WERI-Rb-1 (cell line): ENCODE results near the gene TMEM117.
A peak's percentile ranks its signal among the peaks of the same experiment; 100 is the strongest.
"Not testable (repeated sequence)": the region's sequence is repeated elsewhere in the genome, so short reads cannot be mapped to it uniquely, and the experiment has no call there.

Source experiments
- DNase-seq: peaks from one replicate; pipeline ENCODE4 v3.0.0-alpha.2; 2020
- H3K27ac ChIP-seq: fragments of 250-450 bp; sonication (Bioruptor Pico); 2 replicates; pipeline ENCODE4 v1.5.1; 2020; ENCODE audit warnings: mild to moderate bottlenecking, moderate library complexity
- H3K27me3 ChIP-seq: fragments of 250-450 bp; sonication (Bioruptor Pico); 2 replicates; pipeline ENCODE4 v1.5.1; 2021; ENCODE audit warnings: mild to moderate bottlenecking, low read depth, moderate library complexity; ENCODE audit not compliant: insufficient read depth, severe bottlenecking
- H3K36me3 ChIP-seq: fragments of 250-450 bp; sonication (Bioruptor Pico); 2 replicates; pipeline ENCODE4 v1.5.1; 2020; ENCODE audit warnings: mild to moderate bottlenecking, moderate library complexity
- H3K4me3 ChIP-seq: 2 replicates; pipeline ENCODE4 v1.5.1; 2011; ENCODE audit warnings: low read depth, mild to moderate bottlenecking, control low read depth, low read length
- H3K9me3 ChIP-seq: fragments of 250-450 bp; sonication (Bioruptor Pico); 2 replicates; pipeline ENCODE4 v1.5.1; 2021; ENCODE audit warnings: mild to moderate bottlenecking, moderate library complexity; ENCODE audit not compliant: severe bottlenecking
- TF ChIP-seq, protein P1 (sequence below): IDR thresholded peaks from 2 replicates; pipeline ENCODE4 v1.5.1; 2011; ENCODE audit warnings: low read depth, mild to moderate bottlenecking, control low read depth, inconsistent platforms, low read length

Gene TMEM117

DNA sequence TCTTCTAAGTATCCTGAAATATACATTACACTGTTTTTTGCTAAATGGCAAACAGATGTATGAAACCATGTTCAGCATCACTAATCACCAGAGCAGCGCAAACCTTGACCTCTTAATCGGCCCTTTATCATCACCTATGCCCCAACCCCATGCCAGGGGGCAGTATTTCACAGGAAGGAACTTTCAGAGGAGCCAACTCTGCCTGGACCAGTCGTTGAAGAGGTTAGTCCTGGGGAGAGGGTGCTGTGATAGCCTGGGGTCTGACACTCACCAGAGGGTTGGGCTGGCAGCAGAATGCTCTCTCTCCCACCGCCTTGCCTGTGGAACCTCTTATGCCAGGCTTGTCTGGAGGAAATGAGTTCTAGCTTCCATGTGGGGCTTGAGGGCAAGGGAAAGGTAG lies 411.7 kb downstream of the TMEM117 start:
- no peaks in the 10 kb centered on the region for H3K36me3 ChIP-seq
- TF ChIP-seq, protein P1, sequence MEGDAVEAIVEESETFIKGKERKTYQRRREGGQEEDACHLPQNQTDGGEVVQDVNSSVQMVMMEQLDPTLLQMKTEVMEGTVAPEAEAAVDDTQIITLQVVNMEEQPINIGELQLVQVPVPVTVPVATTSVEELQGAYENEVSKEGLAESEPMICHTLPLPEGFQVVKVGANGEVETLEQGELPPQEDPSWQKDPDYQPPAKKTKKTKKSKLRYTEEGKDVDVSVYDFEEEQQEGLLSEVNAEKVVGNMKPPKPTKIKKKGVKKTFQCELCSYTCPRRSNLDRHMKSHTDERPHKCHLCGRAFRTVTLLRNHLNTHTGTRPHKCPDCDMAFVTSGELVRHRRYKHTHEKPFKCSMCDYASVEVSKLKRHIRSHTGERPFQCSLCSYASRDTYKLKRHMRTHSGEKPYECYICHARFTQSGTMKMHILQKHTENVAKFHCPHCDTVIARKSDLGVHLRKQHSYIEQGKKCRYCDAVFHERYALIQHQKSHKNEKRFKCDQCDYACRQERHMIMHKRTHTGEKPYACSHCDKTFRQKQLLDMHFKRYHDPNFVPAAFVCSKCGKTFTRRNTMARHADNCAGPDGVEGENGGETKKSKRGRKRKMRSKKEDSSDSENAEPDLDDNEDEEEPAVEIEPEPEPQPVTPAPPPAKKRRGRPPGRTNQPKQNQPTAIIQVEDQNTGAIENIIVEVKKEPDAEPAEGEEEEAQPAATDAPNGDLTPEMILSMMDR = peak; percentile 42
- H3K9me3 ChIP-seq = no peaks in the 10 kb centered on the region
- H3K4me3 ChIP-seq = no peak overlapping the region
- H3K27me3 ChIP-seq = no peaks in the 10 kb centered on the region
- DNase-seq = peak; percentile 13
- no peak overlapping the region for H3K27ac ChIP-seq

DNA sequence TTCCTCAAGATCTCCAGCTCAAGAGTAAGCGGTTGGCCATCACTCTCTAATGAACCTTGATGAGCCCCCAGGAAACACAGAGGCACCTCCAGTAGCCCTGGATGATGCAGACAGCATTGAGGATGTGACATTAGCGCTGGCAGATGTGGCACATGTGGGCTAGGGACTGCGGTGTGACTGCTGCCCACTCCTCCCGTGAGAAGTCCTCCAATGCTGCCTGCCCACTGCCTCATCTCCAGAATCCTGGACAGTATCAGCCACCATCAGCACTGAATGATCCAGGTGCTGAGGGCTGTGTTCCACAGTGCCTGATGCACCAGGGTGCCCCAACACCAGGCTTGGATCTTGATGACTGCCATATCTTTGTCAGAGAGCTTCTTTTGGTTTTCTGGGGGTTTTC lies 412.6 kb downstream of the TMEM117 start:
- Histone ChIP-seq H3K4me3 (no peak overlapping the region), H3K36me3 (no peaks in the 10 kb centered on the region), H3K27ac (no peak overlapping the region), H3K27me3 (no peaks in the 10 kb centered on the region), H3K9me3 (no peaks in the 10 kb centered on the region)
- TF ChIP-seq, protein P1 = no peak
- no peak for DNase-seq

DNA sequence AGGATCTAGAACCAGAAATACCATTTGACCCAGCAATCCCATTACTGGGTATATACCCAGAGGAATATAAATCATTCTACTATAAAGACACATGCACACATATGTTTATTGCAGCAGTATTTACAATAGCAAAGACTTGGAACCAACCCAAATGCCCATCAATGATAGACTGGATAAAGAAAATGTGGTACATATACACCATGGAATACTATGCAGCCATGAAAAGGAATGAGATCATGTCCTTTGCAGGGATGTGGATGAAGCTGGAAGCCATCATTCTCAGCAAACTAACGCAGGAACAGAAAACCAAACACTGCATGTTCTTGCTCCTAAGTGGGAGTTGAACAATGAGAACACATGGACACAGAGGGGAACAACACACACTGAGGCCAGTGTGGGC lies 414.6 kb downstream of the TMEM117 start:
- not testable (repeated sequence) for H3K36me3 ChIP-seq, H3K9me3 ChIP-seq, H3K27me3 ChIP-seq, H3K27ac ChIP-seq, H3K4me3 ChIP-seq, DNase-seq

DNA sequence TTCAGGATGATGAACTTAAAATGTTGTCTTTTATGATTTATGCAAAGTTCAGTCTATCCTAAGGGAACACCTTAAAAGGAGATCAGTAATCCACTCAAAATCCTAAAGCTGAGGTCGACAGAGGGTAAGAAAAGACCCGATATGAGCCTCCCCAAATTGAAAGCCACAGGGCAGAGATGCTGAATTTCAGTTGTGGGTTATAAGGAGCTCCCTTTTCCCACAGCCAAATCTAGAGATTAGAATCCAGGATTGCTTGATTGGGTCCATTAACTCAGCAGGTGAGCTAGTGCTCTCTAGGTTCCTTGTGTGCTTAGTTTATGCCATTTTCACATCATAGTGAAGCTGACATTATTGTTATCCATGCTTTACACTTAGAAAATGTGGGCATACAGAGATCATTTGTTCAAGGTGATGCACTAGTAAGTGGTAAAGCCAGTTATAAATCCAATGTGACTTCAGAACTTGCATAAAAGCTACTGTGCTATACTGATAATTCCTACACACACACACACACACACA lies 417.5 kb downstream of the TMEM117 start:
- Histone ChIP-seq H3K27me3 (no peaks in the 10 kb centered on the region), H3K9me3 (no peaks in the 10 kb centered on the region), H3K27ac (no peak overlapping the region), H3K4me3 (no peak overlapping the region), H3K36me3 (no peaks in the 10 kb centered on the region)
- TF ChIP-seq, protein P1 = no peak
- no peak for DNase-seq

DNA sequence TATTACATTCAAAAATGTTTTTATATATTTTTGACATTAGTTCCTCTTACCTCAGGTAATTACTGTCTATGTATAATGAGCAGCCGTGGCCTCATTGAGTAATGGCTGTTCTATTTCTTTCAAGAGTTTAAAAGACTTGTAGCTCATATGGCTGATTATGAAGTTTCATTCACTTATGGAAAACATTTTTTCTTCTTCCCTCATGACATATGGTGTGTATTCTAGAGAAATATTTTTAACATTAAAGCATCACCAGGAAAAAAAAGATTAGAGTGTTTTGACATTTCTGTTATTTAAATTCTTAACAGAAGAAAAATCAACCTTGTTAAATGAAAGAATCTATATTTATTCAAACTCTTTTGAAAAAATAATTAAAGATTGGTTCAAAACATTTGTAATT lies 422.4 kb downstream of the TMEM117 start:
- Histone ChIP-seq H3K27me3 (no peaks in the 10 kb centered on the region), H3K27ac (no peak overlapping the region), H3K36me3 (no peaks in the 10 kb centered on the region), H3K9me3 (no peaks in the 10 kb centered on the region), H3K4me3 (no peak overlapping the region)
- DNase-seq = no peak
- TF ChIP-seq, protein P1 = no peak

DNA sequence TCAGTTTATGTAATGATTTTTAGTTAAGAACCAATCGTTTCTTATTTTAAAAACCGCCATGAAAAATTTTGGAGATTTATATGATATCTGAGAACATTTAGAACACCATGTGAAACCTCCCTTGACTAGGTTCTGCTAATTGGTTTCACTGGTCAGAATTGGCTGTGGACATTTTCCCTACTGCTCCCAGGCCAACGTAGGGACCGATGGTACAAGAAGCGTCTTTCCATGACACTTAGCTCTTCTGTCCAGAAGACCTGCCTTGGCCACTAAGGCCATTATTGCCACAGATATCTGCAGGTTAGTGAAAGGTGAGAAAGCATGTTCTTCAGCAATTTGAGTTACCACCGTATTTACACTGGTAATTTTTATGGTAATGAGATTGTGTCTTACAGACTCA lies 424.0 kb downstream of the TMEM117 start:
- Histone ChIP-seq H3K27me3 (no peaks in the 10 kb centered on the region), H3K36me3 (no peaks in the 10 kb centered on the region)
- TF ChIP-seq, protein P1 = no peak

More for the DNA sequence above, 424.0 kb downstream of the TMEM117 start:
- H3K4me3 ChIP-seq = no peak overlapping the region
- H3K27ac ChIP-seq = no peak overlapping the region
- no peaks in the 10 kb centered on the region for H3K9me3 ChIP-seq
- DNase-seq = no peak
